HepG2 (cell line): Measurements from ENCODE around the gene MTO1. TPM values are rescaled to one million over a fixed set of nuclear protein-coding genes. Genes with fewer than 3 reads are reported as not detected.
A peak's percentile ranks its signal among the peaks of the same experiment; 100 is the strongest.

Experiments
- HBP1 ChIP-seq: IDR thresholded peaks from 2 replicates; pipeline ENCODE4 v1.6.1; 2016; ENCODE audit warnings: low read depth, control low read depth
- KAT7 ChIP-seq: IDR thresholded peaks from 2 replicates; pipeline ENCODE4 v1.6.1; 2018; ENCODE audit warnings: borderline replicate concordance, missing compliant biosample characterization
- MXD3 ChIP-seq: IDR thresholded peaks from 2 replicates; pipeline ENCODE4 v1.6.1; 2016; ENCODE audit warnings: mild to moderate bottlenecking, missing biosample characterization, missing genetic modification reagents
- NFKB2 ChIP-seq: sonication (generic); formaldehyde crosslinking; IDR thresholded peaks from 2 replicates; pipeline ENCODE4 v1.4.0; 2020; ENCODE audit warnings: missing genetic modification reagents, borderline replicate concordance
- PRDM10 ChIP-seq: sonication (generic); formaldehyde crosslinking; IDR thresholded peaks from 2 replicates; pipeline ENCODE4 v1.4.0; 2020; ENCODE audit warnings: low read depth, missing genetic modification reagents
- SAP130 ChIP-seq: IDR thresholded peaks from 2 replicates; pipeline ENCODE4 v1.6.1; 2016; ENCODE audit warnings: low read depth
- SIN3B ChIP-seq: fragments of 150-350 bp; IDR thresholded peaks from 2 replicates; pipeline ENCODE4 v1.6.1; 2014; ENCODE audit warnings: low read length
- ZBTB2 ChIP-seq: sonication (generic); formaldehyde crosslinking; IDR thresholded peaks from 2 replicates; pipeline ENCODE4 v1.8.0; 2022; ENCODE audit warnings: low read depth, missing genetic modification reagents
- ZBTB4 ChIP-seq: sonication (generic); formaldehyde crosslinking; IDR thresholded peaks from 2 replicates; pipeline ENCODE4 v1.4.0; 2020; ENCODE audit warnings: missing genetic modification reagents, mild to moderate bottlenecking, borderline replicate concordance
- ZNF281 ChIP-seq: sonication (generic); formaldehyde crosslinking; IDR thresholded peaks from 2 replicates; pipeline ENCODE4 v1.4.0; 2020; ENCODE audit warnings: missing genetic modification reagents, borderline replicate concordance
- ZNF292 ChIP-seq: sonication (generic); formaldehyde crosslinking; IDR thresholded peaks from 2 replicates; pipeline ENCODE4 v1.8.1; 2022; ENCODE audit warnings: mild to moderate bottlenecking, low read depth, missing genetic modification reagents, borderline replicate concordance
- ZNF562 ChIP-seq: sonication (generic); formaldehyde crosslinking; IDR thresholded peaks from 2 replicates; pipeline ENCODE4 v1.8.0; 2022; ENCODE audit warnings: missing genetic modification reagents, borderline replicate concordance
- ZNF703 ChIP-seq: sonication (generic); formaldehyde crosslinking; IDR thresholded peaks from 2 replicates; pipeline ENCODE4 v1.5.1; 2020; ENCODE audit warnings: missing genetic modification reagents, mild to moderate bottlenecking, moderate library complexity, borderline replicate concordance
- ZNF780A ChIP-seq: sonication (generic); formaldehyde crosslinking; IDR thresholded peaks from 2 replicates; pipeline ENCODE4 v1.8.0; 2022; ENCODE audit warnings: mild to moderate bottlenecking, missing genetic modification reagents, moderate library complexity
- polyA plus RNA-seq, 8 experiments: library from polyadenylated mRNA; depleted of rRNA in 3 of 8; stranded (reverse) in 7 of 8; unstranded in 1 of 8; fragments of >200 nt; fragmentation: Illumina TruSeq in 4 of 8; extraction: Trizol in 4 of 8; gene quantifications; 2 replicates each; pipeline versions ENCODE4 v1.2.1 to v1.2.3, GENCODE V29; 2011 to 2016; ENCODE audit warnings: low read depth in 4 of 8, missing spikeins in 1 of 8, mixed read lengths in 1 of 8; ENCODE audit not compliant: insufficient read depth in 1 of 8
- total RNA-seq, 5 experiments: library from RNA; depleted of rRNA; stranded (reverse); fragments of >200 nt; fragmentation: Illumina TruSeq; extraction: Trizol; gene quantifications; 2 replicates each; pipeline ENCODE4 v1.2.3, GENCODE V29; 2016; ENCODE audit warnings: low read depth in 1 of 5

MTO1 gene
- total and polyA plus RNA-seq, 2 of the 13 experiments (the other 11 are each of a cell fraction or from before 2014, with no cell fraction given): 21.1 to 45.3 TPM

GRCh38 chr6:73520688-73521350 is 59.3 kb downstream of the MTO1 start, which contains the start of gene EEF1A1 (continued):
- TF ChIP-seq SAP130 (CRISPR knock-in tag): peak; percentile 73
- TF ChIP-seq ZNF562 (CRISPR knock-in tag): no peak
- no peak for TF ChIP-seq ZBTB4 (CRISPR knock-in tag)
- TF ChIP-seq ZNF292 (CRISPR knock-in tag): no peak
- peak; percentile 98 for TF ChIP-seq ZNF281
- TF ChIP-seq ZBTB2 (CRISPR knock-in tag): peak; percentile 82
- peak; percentile 73; the same call in 1 of the 2 replicates for TF ChIP-seq ZNF703 (CRISPR knock-in tag)
- 0 out of 2 replicates have a peak, but pooled peaks have one; percentile 19 for TF ChIP-seq PRDM10 (CRISPR knock-in tag)
- peak; percentile 91 for TF ChIP-seq NFKB2 (CRISPR knock-in tag)
- peak; percentile 70; the same call in 1 of the 2 replicates for TF ChIP-seq HBP1 (CRISPR knock-in tag)
- TF ChIP-seq MXD3 (CRISPR knock-in tag): peak; percentile 17; the same call in 1 of the 2 replicates
- TF ChIP-seq ZNF780A (CRISPR knock-in tag): peak; percentile 40; the same call in 1 of the 2 replicates
- peak; percentile 61; the same call in 1 of the 2 replicates for TF ChIP-seq SIN3B
- TF ChIP-seq KAT7: peak; percentile 83; the same call in 1 of the 2 replicates
